A549 (cell line): Measurements from ENCODE around the gene AP3S2. TPM values are rescaled to one million over a fixed set of nuclear protein-coding genes. Genes with fewer than 3 reads are reported as not detected.

ENCODE experiments used
- ATAC-seq, 2 experiments: fragments of 200-7000 bp in 1 of 2; fragments of >200 bp in 1 of 2; cut with Nextera tagmentation in 1 of 2; cut with Tn5 transposase in 1 of 2; 3 replicates each; pipeline versions ENCODE4 v1.8.0 to v1.9.1; 2018 to 2020; ENCODE audit warnings: mild to moderate bottlenecking in 1 of 2, moderate library complexity in 1 of 2
- CTCF ChIA-PET: fragments of 300-600 bp; sonication (Branson Sonifier 250); formaldehyde crosslinking; extraction: SDS; loops from one replicate; lab custom pipeline; 2021; ENCODE audit warnings: antibody characterized with exemption, inconsistent platforms; lab: Yijun Ruan, JAX
- POLR2A ChIA-PET: fragments of 350-600 bp; formaldehyde crosslinking; extraction: SDS; loops from one replicate; lab custom pipeline; 2021; ENCODE audit warnings: antibody characterized with exemption, inconsistent platforms; lab: Yijun Ruan, JAX
- DNase-seq, 2 experiments: peaks; one replicate each; pipeline versions ENCODE4 v3.0.0 to v3.0.0-alpha.2; 2011 to 2016; ENCODE audit warnings: low read depth in 1 of 2, low spot score in 1 of 2
- FAIRE-seq: peaks from 2 replicates; lab custom pipeline; 2011; peaks lifted over from hg19 to GRCh38; lab: Jason Lieb, UNC
- H3K27ac ChIP-seq, 2 experiments: fragments of >200 bp; sonication (Bioruptor Twin); formaldehyde crosslinking; 3 replicates each; pipeline ENCODE4 v1.5.1; 2016 to 2017
- H3K4me1 ChIP-seq: fragments of >200 bp; sonication (Bioruptor Twin); formaldehyde crosslinking; 3 replicates; pipeline ENCODE4 v1.6.1; 2016
- H3K4me2 ChIP-seq: fragments of >200 bp; sonication (Bioruptor Twin); formaldehyde crosslinking; 3 replicates; pipeline ENCODE4 v1.6.1; 2016
- H3K4me3 ChIP-seq: fragments of >200 bp; sonication (Bioruptor Twin); formaldehyde crosslinking; 3 replicates; pipeline ENCODE4 v1.5.1; 2016
- H3K9me3 ChIP-seq: fragments of >200 bp; sonication (Bioruptor Twin); formaldehyde crosslinking; 3 replicates; pipeline ENCODE4 v1.6.1; 2016
- ATOH8 ChIP-seq: fragments of 250-450 bp; sonication (Bioruptor Pico); IDR thresholded peaks from 2 replicates; pipeline ENCODE4 v1.5.0; 2020; ENCODE audit warnings: low read depth, mild to moderate bottlenecking, moderate library complexity
- BCL3 ChIP-seq: fragments of >200 bp; sonication (Bioruptor Twin); formaldehyde crosslinking; IDR thresholded peaks from 3 replicates; pipeline ENCODE4 v1.6.1; 2016
- BHLHE40 ChIP-seq: IDR thresholded peaks from 2 replicates; pipeline ENCODE4 v1.6.1; 2012; ENCODE audit warnings: low read depth, low read length, inconsistent platforms
- CBX2 ChIP-seq: fragments of 200-600 bp; sonication (generic); IDR thresholded peaks from 2 replicates; pipeline ENCODE4 v1.6.1; 2016; ENCODE audit warnings: low read depth, mild to moderate bottlenecking, borderline replicate concordance
- CBX8 ChIP-seq: fragments of 200-600 bp; sonication (generic); IDR thresholded peaks from 2 replicates; pipeline ENCODE4 v1.6.1; 2016
- CEBPB ChIP-seq, 2 experiments: fragments of >200 bp in 1 of 2; sonication (Bioruptor Twin) in 1 of 2; formaldehyde crosslinking in 1 of 2; IDR thresholded peaks; 2 replicates each; pipeline ENCODE4 v1.6.1; 2012 to 2016
- CHD2 ChIP-seq: fragments of 150-350 bp; IDR thresholded peaks from 2 replicates; pipeline ENCODE4 v1.6.1; 2014; ENCODE audit warnings: low read length; ENCODE audit not compliant: partially characterized antibody
- CHD4 ChIP-seq: fragments of 200-600 bp; sonication (generic); IDR thresholded peaks from 2 replicates; pipeline ENCODE4 v1.6.1; 2016; ENCODE audit warnings: antibody characterized with exemption, mild to moderate bottlenecking, borderline replicate concordance
- CTCF ChIP-seq: fragments of >200 bp; sonication (Bioruptor Twin); formaldehyde crosslinking; IDR thresholded peaks from 3 replicates; pipeline ENCODE4 v1.5.1; 2016
- E2F6 ChIP-seq: IDR thresholded peaks from 2 replicates; pipeline ENCODE4 v1.6.1; 2012; ENCODE audit warnings: low read depth, borderline replicate concordance
- EHMT2 ChIP-seq: fragments of 200-600 bp; sonication (generic); IDR thresholded peaks from 2 replicates; pipeline ENCODE4 v1.6.1; 2016; ENCODE audit warnings: antibody characterized with exemption, low read depth, mild to moderate bottlenecking, moderate library complexity
- ELK1 ChIP-seq: fragments of 150-350 bp; IDR thresholded peaks from 2 replicates; pipeline ENCODE4 v1.6.1; 2014; ENCODE audit warnings: low read depth, mild to moderate bottlenecking, low read length
- FOSB ChIP-seq: fragments of 250-450 bp; sonication (Bioruptor Pico); IDR thresholded peaks from 2 replicates; pipeline ENCODE4 v1.5.0; 2020; ENCODE audit warnings: mild to moderate bottlenecking, moderate library complexity
- FOSL2 ChIP-seq, 2 experiments: fragments of 450-650 bp in 1 of 2; fragments of >200 bp in 1 of 2; sonication (Bioruptor Twin) in 1 of 2; formaldehyde crosslinking; IDR thresholded peaks; 2 replicates each; pipeline versions ENCODE4 v1.5.0 to v1.6.1; 2016 to 2020; ENCODE audit warnings: mild to moderate bottlenecking in 1 of 2, moderate library complexity in 1 of 2
- GATA3 ChIP-seq: IDR thresholded peaks from 2 replicates; pipeline ENCODE4 v1.6.1; 2012; ENCODE audit warnings: borderline replicate concordance
- HES2 ChIP-seq: fragments of >200 bp; sonication (Bioruptor Twin); formaldehyde crosslinking; IDR thresholded peaks from 2 replicates; pipeline ENCODE4 v1.6.1; 2016
- HOXA7 ChIP-seq: fragments of 250-450 bp; sonication (Bioruptor Pico); IDR thresholded peaks from 2 replicates; pipeline ENCODE4 v1.5.0; 2020; ENCODE audit warnings: mild to moderate bottlenecking, moderate library complexity
- HOXB5 ChIP-seq: fragments of 250-450 bp; sonication (Bioruptor Pico); IDR thresholded peaks from 2 replicates; pipeline ENCODE4 v1.5.0; 2020; ENCODE audit warnings: mild to moderate bottlenecking, moderate library complexity
- JUN ChIP-seq, 2 experiments: fragments of >200 bp; sonication (Bioruptor Twin); formaldehyde crosslinking; IDR thresholded peaks; 2 replicates in 1 of 2; 3 replicates in 1 of 2; pipeline ENCODE4 v1.6.1; 2016 to 2017
- KDM1A ChIP-seq: fragments of 200-600 bp; sonication (generic); IDR thresholded peaks from 2 replicates; pipeline ENCODE4 v1.6.1; 2016; ENCODE audit warnings: low read depth, mild to moderate bottlenecking
- MAZ ChIP-seq: fragments of 150-350 bp; IDR thresholded peaks from 2 replicates; pipeline ENCODE4 v1.6.1; 2014; ENCODE audit warnings: antibody characterized with exemption, low read depth, low read length, borderline replicate concordance
- NFE2L2 ChIP-seq: fragments of 150-350 bp; conservative IDR thresholded peaks from 2 replicates; pipeline ENCODE4 v1.6.1; 2014; ENCODE audit warnings: low read length
- NR3C1 ChIP-seq: fragments of >200 bp; sonication (Bioruptor Twin); formaldehyde crosslinking; IDR thresholded peaks from 3 replicates; pipeline ENCODE4 v1.6.1; 2017
- POLR2A ChIP-seq: IDR thresholded peaks from 2 replicates; pipeline ENCODE4 v1.6.1; 2012; ENCODE audit warnings: mild to moderate bottlenecking, low read length
- RAD21 ChIP-seq, 2 experiments: fragments of >200 bp in 1 of 2; sonication (Bioruptor Twin) in 1 of 2; formaldehyde crosslinking in 1 of 2; IDR thresholded peaks in 1 of 2; conservative IDR thresholded peaks in 1 of 2; 2 replicates in 1 of 2; 3 replicates in 1 of 2; pipeline ENCODE4 v1.6.1; 2012 to 2018; ENCODE audit warnings: inconsistent platforms in 1 of 2
- TFCP2L1 ChIP-seq: fragments of 250-450 bp; sonication (Bioruptor Pico); IDR thresholded peaks from 2 replicates; pipeline ENCODE4 v1.5.0; 2021; ENCODE audit warnings: mild to moderate bottlenecking
- ZC3H11A ChIP-seq: fragments of 450-650 bp; IDR thresholded peaks from 2 replicates; pipeline ENCODE4 v1.6.1; 2014; ENCODE audit warnings: antibody characterized with exemption, mild to moderate bottlenecking
- ZFP36 ChIP-seq: fragments of 450-650 bp; IDR thresholded peaks from 2 replicates; pipeline ENCODE4 v1.6.1; 2014; ENCODE audit warnings: borderline replicate concordance; ENCODE audit not compliant: partially characterized antibody
- ZSCAN20 ChIP-seq: fragments of 250-450 bp; sonication (Bioruptor Pico); IDR thresholded peaks from 2 replicates; pipeline ENCODE4 v1.8.0; 2022; ENCODE audit warnings: mild to moderate bottlenecking, moderate library complexity
- WGBS: methylation state at CpG from one replicate; pipeline ENCODE4 v1.1.6; 2017; ENCODE audit errors: missing lambda C conversion rate; 5-methylcytosine and 5-hydroxymethylcytosine counted together
- polyA plus RNA-seq, 4 experiments: library from polyadenylated mRNA; depleted of rRNA in 3 of 4; stranded (reverse); fragments of >200 nt; fragmentation: RNase III in 1 of 4; extraction: RNeasy Plus Mini Kit Qiagen cat#74134 plus additional on column Dnase treatment in 1 of 4; gene quantifications; 2 replicates in 3 of 4; 3 replicates in 1 of 4; pipeline ENCODE4 v1.2.3, GENCODE V29; 2011 to 2017

The AP3S2 gene
- polyA plus RNA-seq, 2 of the 4 experiments (the other 2 are of a cell fraction) = 85.1 to 85.9 TPM

- POLR2A ChIA-PET = no interaction called here
- no peak for ATAC-seq
- H3K4me3 ChIP-seq = no peak overlapping the region
- CTCF ChIA-PET = interaction anchor here (1.0 to 4.5 kb wide), 5 partner anchors 29 to 182 kb away, joined by 3 to 25 read pairs (median 6); no protein-coding TSS in a partner anchor
- no peak for FAIRE-seq
- TF ChIP-seq TFCP2L1 = no peak
- TF ChIP-seq CTCF = no peak
- no peak for TF ChIP-seq MAZ
- no peak for TF ChIP-seq FOSB (CRISPR knock-in tag)
- no peak for TF ChIP-seq GATA3
- no peak for TF ChIP-seq CHD2
- TF ChIP-seq JUN (IDR thresholded peaks at IDR 0.05) = no peak
- TF ChIP-seq ATOH8 (CRISPR knock-in tag) = no peak
- TF ChIP-seq KDM1A = no peak
- no peak for TF ChIP-seq BHLHE40
- TF ChIP-seq ZFP36 = no peak
- no peak for TF ChIP-seq NR3C1
- H3K27ac ChIP-seq = no peak overlapping the region
- 91% methylated on average over 11 of the region's 11 CpGs for WGBS
- H3K4me1 ChIP-seq = no peaks in the 10 kb centered on the region
- H3K9me3 ChIP-seq = no peaks in the 10 kb centered on the region
- no peak overlapping the region for H3K4me2 ChIP-seq
- no peak for DNase-seq
Observed at GRCh38 chr15:89903858-89904130, 10.0 kb upstream of the AP3S2 start.

GRCh38 chr15:89903015-89903857 is 9.4 kb upstream of the AP3S2 start:
- TF ChIP-seq HES2 (no peak), TFCP2L1 (no peak), POLR2A (no peak), BHLHE40 (no peak), CEBPB (IDR thresholded peaks at IDR 0.05) (no peak), EHMT2 (no peak), NFE2L2 (no peak), HOXA7 (no peak), FOSL2 (IDR thresholded peaks at IDR 0.05) (no peak), FOSL2 (CRISPR knock-in tag; IDR thresholded peaks at IDR 0.05) (no peak), ZSCAN20 (CRISPR knock-in tag) (no peak), BCL3 (no peak), ZC3H11A (no peak), RAD21 (conservative IDR thresholded peaks at IDR 0.05 in 1 of 2, IDR thresholded peaks at IDR 0.05 in 1 of 2) (no peak), KDM1A (no peak), ELK1 (no peak), CBX2 (no peak), CHD4 (no peak), E2F6 (no peak), CBX8 (no peak), HOXB5 (CRISPR knock-in tag) (no peak)
- TF ChIP-seq, all 56 proteins: peak for 0
- DNase-seq = no peak
- no peak for ATAC-seq
- Histone ChIP-seq H3K27ac (no peak overlapping the region), H3K4me3 (no peak overlapping the region), H3K4me1 (no peaks in the 10 kb centered on the region), H3K4me2 (no peak overlapping the region), H3K9me3 (no peaks in the 10 kb centered on the region)
- no peak for FAIRE-seq
- CTCF ChIA-PET = interaction anchor here (1.0 to 4.5 kb wide), 5 partner anchors 28 to 183 kb away, joined by 3 to 25 read pairs (median 6); no protein-coding TSS in a partner anchor
- POLR2A ChIA-PET = no interaction called here
- 91% methylated on average over 15 of the region's 15 CpGs for WGBS
